Measurements from ENCODE around the gene MAPK8IP3. TPM values are rescaled to one million over a fixed set of nuclear protein-coding genes. Genes with fewer than 3 reads are reported as not detected.

The MAPK8IP3 gene
- total RNA-seq, 2 experiments from 2014 or later: 290 to 297 TPM

DNA sequence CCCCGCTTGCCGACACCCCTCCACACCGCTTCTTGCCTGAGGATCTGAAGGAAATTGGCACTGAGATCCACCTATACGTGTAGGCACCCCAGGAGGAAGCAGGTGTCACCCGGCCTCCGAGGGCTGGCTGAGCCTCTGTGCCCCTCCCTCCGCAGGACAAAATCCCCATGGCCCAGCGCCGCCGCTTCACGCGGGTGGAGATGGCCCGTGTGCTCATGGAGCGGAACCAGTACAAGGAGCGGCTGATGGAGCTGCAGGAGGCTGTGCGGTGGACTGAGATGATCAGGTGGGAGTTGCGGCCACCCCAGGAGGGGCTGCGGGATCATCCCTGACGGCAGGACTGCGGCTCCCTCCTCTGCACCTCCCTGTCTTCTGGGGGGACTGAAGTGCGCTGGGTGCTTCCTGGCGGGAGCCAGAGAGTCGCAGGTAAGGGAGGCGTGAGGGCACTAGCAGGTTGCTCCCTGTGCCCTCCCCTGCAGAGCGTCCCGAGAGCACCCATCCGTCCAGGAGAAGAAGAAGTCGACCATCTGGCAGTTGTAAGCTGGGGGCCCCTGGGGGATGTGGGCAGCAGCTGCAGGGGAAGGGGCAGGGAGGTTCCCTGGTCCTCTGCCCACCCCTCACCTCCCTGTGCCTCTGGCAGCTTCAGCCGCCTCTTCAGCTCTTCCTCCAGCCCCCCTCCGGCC lies 56.3 kb downstream of the MAPK8IP3 start:
- H3K36me3 ChIP-seq (ENCODE audit: insufficient read depth, low read length): peaks cover 68% of the 10 kb centered on the region

DNA sequence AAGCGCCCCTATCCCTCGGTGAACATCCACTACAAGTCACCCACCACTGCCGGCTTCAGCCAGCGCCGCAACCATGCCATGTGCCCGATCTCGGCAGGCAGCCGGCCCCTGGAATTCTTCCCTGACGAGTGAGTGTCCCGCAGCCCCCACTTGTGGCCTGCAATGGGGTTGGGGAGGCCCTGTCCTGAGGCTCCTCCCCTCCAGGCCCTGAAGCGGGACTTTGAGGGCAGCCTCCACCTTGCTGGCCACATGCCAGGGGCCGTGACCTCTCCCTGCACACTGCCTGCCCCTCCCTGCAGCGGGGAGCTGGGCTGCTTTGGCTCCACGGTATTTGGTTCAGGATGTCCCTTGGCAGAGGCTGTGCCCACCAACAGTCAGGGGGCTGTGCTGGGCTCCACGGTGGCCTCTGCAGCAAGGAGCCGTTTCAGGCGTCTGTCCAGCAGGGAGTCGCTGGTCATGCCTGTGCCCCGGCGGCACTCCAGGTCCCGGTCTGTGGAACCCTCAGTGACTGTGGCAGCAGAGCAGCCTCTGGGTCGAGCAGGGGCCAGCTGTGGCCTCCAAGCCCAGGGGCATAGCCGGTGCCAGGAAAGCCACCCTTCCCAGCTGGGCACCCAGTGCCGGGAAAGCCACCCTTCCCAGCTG lies 57.0 kb downstream of the MAPK8IP3 start:
- intact Hi-C loops (cut with DNase I, micrococcal nuclease): no loop called here
- Histone ChIP-seq H3K4me1 (ENCODE audit: insufficient read depth, low read length) (peaks cover under 1% of the 10 kb centered on the region), H3K4me3 (ENCODE audit: low read length) (no peak overlapping the region), H3K27me3 (ENCODE audit: control insufficient read depth in 1 of 2, insufficient read depth in 2 of 2, low read length in 2 of 2) (no peaks in the 10 kb centered on the region), H3K27ac (ENCODE audit: low read depth in 1 of 2, low read length in 2 of 2) (no peak overlapping the region), H3K9me3 (ENCODE audit: control insufficient read depth in 1 of 2, insufficient read depth in 1 of 2, low read length in 2 of 2) (no peaks in the 10 kb centered on the region), H3K36me3 (ENCODE audit: insufficient read depth, low read length) (peaks cover 70% of the 10 kb centered on the region)
- ATAC-seq (ENCODE audit: poor library complexity) (no peak), DNase-seq (no peak)
- peaks cover 18% of the 10 kb centered on the region for H3K36me3 Mint-ChIP-seq (ENCODE audit: low read depth)
- H3K4me3 Mint-ChIP-seq: no peak overlapping the region
- ChIA-PET POLR2A (no interaction called here), CTCF (no interaction called here)
- H3K27me3 Mint-ChIP-seq: no peaks in the 10 kb centered on the region
- TF ChIP-seq, protein P1, sequence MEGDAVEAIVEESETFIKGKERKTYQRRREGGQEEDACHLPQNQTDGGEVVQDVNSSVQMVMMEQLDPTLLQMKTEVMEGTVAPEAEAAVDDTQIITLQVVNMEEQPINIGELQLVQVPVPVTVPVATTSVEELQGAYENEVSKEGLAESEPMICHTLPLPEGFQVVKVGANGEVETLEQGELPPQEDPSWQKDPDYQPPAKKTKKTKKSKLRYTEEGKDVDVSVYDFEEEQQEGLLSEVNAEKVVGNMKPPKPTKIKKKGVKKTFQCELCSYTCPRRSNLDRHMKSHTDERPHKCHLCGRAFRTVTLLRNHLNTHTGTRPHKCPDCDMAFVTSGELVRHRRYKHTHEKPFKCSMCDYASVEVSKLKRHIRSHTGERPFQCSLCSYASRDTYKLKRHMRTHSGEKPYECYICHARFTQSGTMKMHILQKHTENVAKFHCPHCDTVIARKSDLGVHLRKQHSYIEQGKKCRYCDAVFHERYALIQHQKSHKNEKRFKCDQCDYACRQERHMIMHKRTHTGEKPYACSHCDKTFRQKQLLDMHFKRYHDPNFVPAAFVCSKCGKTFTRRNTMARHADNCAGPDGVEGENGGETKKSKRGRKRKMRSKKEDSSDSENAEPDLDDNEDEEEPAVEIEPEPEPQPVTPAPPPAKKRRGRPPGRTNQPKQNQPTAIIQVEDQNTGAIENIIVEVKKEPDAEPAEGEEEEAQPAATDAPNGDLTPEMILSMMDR (IDR thresholded peaks at IDR 0.05): no peak
- H3K9me3 Mint-ChIP-seq: no peaks in the 10 kb centered on the region
- no peak overlapping the region for H3K27ac Mint-ChIP-seq
- no peaks in the 10 kb centered on the region for H3K4me1 Mint-ChIP-seq (ENCODE audit: low read depth)

More for the DNA sequence above, 56.3 kb downstream of the MAPK8IP3 start:
- peaks cover 15% of the 10 kb centered on the region for H3K36me3 Mint-ChIP-seq (ENCODE audit: low read depth)
- no peaks in the 10 kb centered on the region for H3K9me3 Mint-ChIP-seq
- TF ChIP-seq, protein P1 (IDR thresholded peaks at IDR 0.05): no peak
- no peaks in the 10 kb centered on the region for H3K27me3 Mint-ChIP-seq
- H3K27ac Mint-ChIP-seq: no peak overlapping the region
- Histone ChIP-seq H3K27ac (ENCODE audit: low read depth in 1 of 2, low read length in 2 of 2) (no peak overlapping the region), H3K4me3 (ENCODE audit: low read length) (no peak overlapping the region), H3K27me3 (ENCODE audit: control insufficient read depth in 1 of 2, insufficient read depth in 2 of 2, low read length in 2 of 2) (no peaks in the 10 kb centered on the region), H3K9me3 (ENCODE audit: control insufficient read depth in 1 of 2, insufficient read depth in 1 of 2, low read length in 2 of 2) (no peaks in the 10 kb centered on the region), H3K4me1 (ENCODE audit: insufficient read depth, low read length) (peaks cover 7% of the 10 kb centered on the region)
- POLR2A ChIA-PET: no interaction called here
- intact Hi-C loops (cut with DNase I, micrococcal nuclease): no loop called here
- ATAC-seq (ENCODE audit: poor library complexity) (no peak), DNase-seq (no peak)
- H3K4me1 Mint-ChIP-seq (ENCODE audit: low read depth): peaks cover 1% of the 10 kb centered on the region
- H3K4me3 Mint-ChIP-seq: no peak overlapping the region
- CTCF ChIA-PET: no interaction called here

DNA sequence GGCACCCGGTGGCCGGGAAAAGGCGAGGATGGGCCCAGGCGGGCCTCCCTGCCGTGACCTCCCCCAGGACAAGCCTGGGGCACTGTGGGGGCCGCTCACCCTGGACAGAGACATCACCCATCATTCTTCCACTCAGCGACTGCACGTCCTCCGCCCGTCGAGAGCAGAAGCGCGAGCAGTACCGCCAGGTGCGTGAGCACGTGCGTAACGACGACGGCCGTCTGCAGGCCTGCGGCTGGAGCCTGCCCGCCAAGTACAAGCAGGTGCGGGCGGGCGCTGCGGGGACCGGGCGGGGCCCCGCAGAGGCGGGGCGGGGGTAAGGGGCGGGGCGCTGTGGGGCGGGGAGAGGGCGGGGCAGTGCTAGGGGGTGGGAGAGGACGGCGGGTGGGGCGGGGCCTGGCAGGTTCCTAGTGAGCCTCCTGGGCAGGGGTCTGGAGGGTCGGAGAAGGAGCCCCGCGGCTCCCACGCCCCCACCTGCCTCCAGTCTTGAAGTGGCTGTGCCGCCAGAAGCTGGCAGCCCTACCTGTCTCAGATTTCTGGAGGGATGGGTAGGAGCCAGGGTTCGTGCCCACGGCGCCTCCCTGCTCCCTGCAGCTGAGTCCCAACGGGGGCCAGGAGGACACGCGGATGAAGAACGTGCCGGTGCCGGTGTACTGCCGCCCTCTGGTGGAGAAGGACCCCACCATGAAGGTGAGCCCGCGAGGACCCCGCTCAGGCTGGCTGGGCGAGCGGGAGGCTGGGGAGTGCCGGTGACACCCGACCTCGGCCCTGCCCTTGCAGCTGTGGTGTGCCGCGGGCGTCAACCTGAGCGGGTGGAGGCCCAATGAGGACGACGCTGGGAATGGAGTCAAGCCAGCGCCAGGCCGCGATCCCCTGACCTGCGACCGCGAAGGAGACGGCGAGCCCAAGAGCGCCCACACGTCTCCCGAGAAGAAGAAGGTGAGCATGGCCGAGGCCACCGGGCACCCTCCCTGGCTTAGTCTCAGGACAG lies 57.8 kb downstream of the MAPK8IP3 start:
- Histone ChIP-seq H3K27ac (ENCODE audit: low read depth in 1 of 2, low read length in 2 of 2) (no peak overlapping the region), H3K4me1 (ENCODE audit: insufficient read depth, low read length) (no peaks in the 10 kb centered on the region), H3K36me3 (ENCODE audit: insufficient read depth, low read length) (peaks cover 72% of the 10 kb centered on the region), H3K9me3 (ENCODE audit: control insufficient read depth in 1 of 2, insufficient read depth in 1 of 2, low read length in 2 of 2) (no peaks in the 10 kb centered on the region), H3K4me3 (ENCODE audit: low read length) (no peak overlapping the region), H3K27me3 (ENCODE audit: control insufficient read depth in 1 of 2, insufficient read depth in 2 of 2, low read length in 2 of 2) (no peaks in the 10 kb centered on the region)
- TF ChIP-seq, protein P1 (IDR thresholded peaks at IDR 0.05): no peak
- no peak overlapping the region for H3K4me3 Mint-ChIP-seq
- ATAC-seq (ENCODE audit: poor library complexity): no peak
- POLR2A ChIA-PET: interaction anchor here (1.3 to 1.9 kb wide), 3 partner anchors 10 to 58 kb away, joined by 3 to 7 read pairs (median 5); partner anchors contain the start of genes MAPK8IP3, NUBP2 and SPSB3
- intact Hi-C loops (cut with DNase I, micrococcal nuclease): no loop called here
- H3K36me3 Mint-ChIP-seq (ENCODE audit: low read depth): peaks cover 25% of the 10 kb centered on the region
- H3K9me3 Mint-ChIP-seq: no peaks in the 10 kb centered on the region
- H3K27ac Mint-ChIP-seq: no peak overlapping the region
- CTCF ChIA-PET: interaction anchor here (0.9 kb wide), 1 partner anchor 58 kb away, joined by 3 read pairs; no protein-coding TSS in a partner anchor
- H3K4me1 Mint-ChIP-seq (ENCODE audit: low read depth): no peaks in the 10 kb centered on the region
- no peaks in the 10 kb centered on the region for H3K27me3 Mint-ChIP-seq
- no peak for DNase-seq
